Fibroblast of skin of scalp (primary cell): ENCODE measurements around the gene PARL.

Experiments
- DNase-seq: peaks from one replicate; pipeline ENCODE4 v3.0.0-alpha.2; 2013

Gene PARL

GRCh38 chr3:183782576-183783276, 102.0 kb downstream of the PARL start:
- DNase-seq, result no peak

GRCh38 chr3:183781246-183781645, 103.4 kb downstream of the PARL start:
- no peak for DNase-seq

DNA sequence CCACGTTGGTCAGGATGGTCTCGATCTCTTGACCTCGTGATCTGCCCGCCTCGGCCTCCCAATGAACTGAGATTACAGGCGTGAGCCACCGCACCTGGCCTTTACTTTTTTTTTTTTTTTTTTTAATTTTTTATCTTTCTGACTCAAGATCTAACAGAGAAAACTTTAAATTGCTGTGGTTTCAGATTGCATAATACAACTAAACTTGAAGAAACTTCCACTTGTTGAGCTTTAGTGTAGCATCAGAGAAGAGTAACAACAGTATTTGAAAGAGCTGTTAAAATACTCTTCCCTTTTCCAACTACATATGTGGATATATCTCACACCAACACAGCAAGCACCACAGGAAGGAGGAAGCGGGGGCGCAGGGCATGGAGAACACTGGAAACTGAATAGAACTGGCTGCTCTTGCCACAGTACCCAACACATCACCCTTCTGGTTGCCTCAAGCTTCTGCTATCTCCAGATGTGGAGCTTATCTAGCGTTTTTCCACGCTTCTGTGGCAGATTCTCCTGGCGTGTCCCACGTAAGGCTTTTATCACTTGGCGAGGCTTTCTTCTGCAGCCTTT, 104.7 kb downstream of the PARL start:
- no peak for DNase-seq
